Heart left ventricle (tissue), 16 donors: Measurements from ENCODE around the gene ADGRD1. TPM values are rescaled to one million over a fixed set of nuclear protein-coding genes. Genes with fewer than 3 reads are reported as not detected.

ENCODE experiments used
- ATAC-seq, 4 donors: fragments of 200-7000 bp; cut with Tn5 transposase; one replicate each; pipeline ENCODE4 v1.9.1; 2020 to 2022; ENCODE audit warnings: moderate library complexity in 4 of 4, mild to moderate bottlenecking in 3 of 4, moderate number of reproducible peaks in 1 of 4
- DNase-seq, 5 donors: peaks; one replicate each; pipeline ENCODE4 v3.0.0-alpha.2; 2020
- H3K27ac ChIP-seq, 12 donors: fragments of 200-600 bp; sonication (generic) in 4 of 12; one replicate each; pipeline versions ENCODE4 v1.5.0 to v1.8.0; 2016 to 2022; ENCODE audit warnings: mild to moderate bottlenecking in 2 of 12
- H3K27me3 ChIP-seq, 9 donors: fragments of 200-600 bp; sonication (generic) in 2 of 9; one replicate each; pipeline versions ENCODE4 v1.5.1 to v1.8.0; 2016 to 2022; ENCODE audit warnings: mild to moderate bottlenecking in 3 of 9
- H3K36me3 ChIP-seq, 9 donors: fragments of 200-600 bp; sonication (generic) in 2 of 9; one replicate each; pipeline versions ENCODE4 v1.5.0 to v1.8.0; 2018 to 2022; ENCODE audit warnings: mild to moderate bottlenecking in 2 of 9
- H3K4me1 ChIP-seq, 12 donors: fragments of 200-600 bp; sonication (generic) in 4 of 12; one replicate each; pipeline versions ENCODE4 v1.5.0 to v1.8.0; 2016 to 2022; ENCODE audit warnings: mild to moderate bottlenecking in 3 of 12
- H3K4me3 ChIP-seq, 12 donors: fragments of 200-600 bp; sonication (generic) in 4 of 12; one replicate each; pipeline versions ENCODE4 v1.5.0 to v1.8.0; 2017 to 2022; ENCODE audit warnings: mild to moderate bottlenecking in 9 of 12, moderate library complexity in 4 of 12
- H3K9me3 ChIP-seq, 12 donors: fragments of 200-600 bp; sonication (generic) in 4 of 12; one replicate each; pipeline versions ENCODE4 v1.5.0 to v1.8.0; 2016 to 2022; ENCODE audit warnings: mild to moderate bottlenecking in 1 of 12
- CTCF ChIP-seq, 12 donors: fragments of 200-600 bp; sonication (generic) in 4 of 12; IDR thresholded peaks; one replicate each; pipeline versions ENCODE4 v1.5.0 to v1.8.0; 2018 to 2022; ENCODE audit warnings: antibody characterized with exemption in 12 of 12, mild to moderate bottlenecking in 5 of 12
- POLR2A ChIP-seq, 2 donors: fragments of 450-650 bp; IDR thresholded peaks; one replicate each; pipeline ENCODE4 v1.6.1; 2017; ENCODE audit warnings: antibody characterized with exemption in 2 of 2, mild to moderate bottlenecking in 2 of 2, moderate library complexity in 2 of 2
- WGBS, 4 donors: extraction: QIAGEN DNeasy Blood & Tissue Kit in 2 of 4; methylation state at CpG; one replicate each; pipeline versions ENCODE4 v1.1.5 to v1.1.7; 2013 to 2018; 5-methylcytosine and 5-hydroxymethylcytosine counted together
- intact Hi-C, 10 donors: fragments of 100-400 bp; cut with DNase I; formaldehyde crosslinking; loops; one replicate each; pipeline versions ENCODE4 v1.11.1 to v1.14.2; 2022
- polyA plus RNA-seq, 2 donors: library from polyadenylated mRNA; stranded (reverse); fragments of 200-250 nt; gene quantifications; one replicate each; pipeline ENCODE4 v1.2.3, GENCODE V29; 2013
- total RNA-seq, 9 donors: library from RNA; depleted of rRNA in 2 of 9; stranded (reverse); fragments of >200 nt in 2 of 9; fragmentation: NEBNext Ultra II Directional in 3 of 9; extraction: Animal tissue kit (Norgen Biotek cat#: 25700) in 3 of 9; gene quantifications; one replicate each; pipeline versions ENCODE4 v1.1.0 to v1.2.4, GENCODE V29; 2016 to 2023
- donor health status: ischemic (EF 13 %, LVEDD 7.1; RV severe dilation, severe dysfunction).
- donor health status: healthy with polysubstance abuse.
- donor health status: DM: no; HTN: yes; CAD: no.
- donor health status: DM: no; HTN: no; CAD: no.
- donor health status: ischemic (EF 25% LVEDD 6.9; RV normal size, moderate dysfunction).
- donor health status: ischemic (EF 25% LVEDD 5.7; RV mildly dilated, moderate dysfunction).
- donor health status: healthy.
- donor health status: DM: yes; HTN: yes; CAD: no.
- donor health status: ischemic (EF 35%, LVEDD 5.7; RV mildly dilated, moderate dysfunction).
- donor health status: nonischemic (EF 11% LVEDD 7.7; RV severe dilation, severe dysfunction).
- donor health status: DM: yes; HTN: yes; CAD: no.
- donor health status: PGD.
- donor health status: ischemic (EF 29% LVEDD 5.4; RV normal size, mild dysfunction).
- donor health status: nonischemic (EF 23%, LVEDD 6.1; RV moderate dilation, normal function).

Gene ADGRD1
- total and polyA plus RNA-seq, 11 donors, result 22.7 to 109 (median 66.3) TPM

GRCh38 chr12:130968611-130969010, 14.9 kb downstream of the ADGRD1 start:
- ATAC-seq, result peak in 1 of 4 donors; percentile 6
- H3K27ac ChIP-seq, result peak overlapping the region in 1 of 12 donors; percentile 19
- intact Hi-C loops, result no loop called here
- no peaks in the 10 kb centered on the region for H3K9me3 ChIP-seq
- WGBS, 4 donors, result 81 to 87% (median 84%) methylated on average over 7 of the region's 7 CpGs
- TF ChIP-seq POLR2A (IDR thresholded peaks at IDR 0.05), result no peak
- no peak for TF ChIP-seq CTCF (IDR thresholded peaks at IDR 0.05)
- DNase-seq, result no peak
- H3K4me3 ChIP-seq, result no peak overlapping the region
- H3K4me1 ChIP-seq, result peaks cover 0 to 31% (median 8%) of the 10 kb centered on the region in 12 donors
- H3K36me3 ChIP-seq, result peaks cover 0 to 66% (median 43%) of the 10 kb centered on the region in 9 donors
- no peaks in the 10 kb centered on the region for H3K27me3 ChIP-seq

GRCh38 chr12:130969223-130969622, 15.5 kb downstream of the ADGRD1 start:
- Histone ChIP-seq H3K36me3 (peaks cover 0 to 73% (median 47%) of the 10 kb centered on the region in 9 donors), H3K4me3 (no peak overlapping the region), H3K27me3 (no peaks in the 10 kb centered on the region), H3K4me1 (peaks cover 0 to 31% (median 8%) of the 10 kb centered on the region in 12 donors), H3K9me3 (no peaks in the 10 kb centered on the region), H3K27ac (no peak overlapping the region)
- intact Hi-C loops, result no loop called here
- DNase-seq, result no peak
- TF ChIP-seq POLR2A (IDR thresholded peaks at IDR 0.05) (no peak), CTCF (IDR thresholded peaks at IDR 0.05) (no peak)
- ATAC-seq, result no peak
- 80 to 88% (median 82%) methylated on average over 7 of the region's 7 CpGs for WGBS, 4 donors

- intact Hi-C loops, result no loop called here
- Histone ChIP-seq H3K36me3 (peaks cover 0 to 81% (median 54%) of the 10 kb centered on the region in 9 donors), H3K4me1 (peaks cover 0 to 28% (median 6%) of the 10 kb centered on the region in 12 donors), H3K4me3 (no peak overlapping the region), H3K9me3 (no peaks in the 10 kb centered on the region), H3K27me3 (no peaks in the 10 kb centered on the region), H3K27ac (no peak overlapping the region)
- WGBS, 4 donors, result 73 to 83% (median 76%) methylated on average over 14 to 15 of the region's 15 CpGs
- no peak for DNase-seq
- TF ChIP-seq CTCF (IDR thresholded peaks at IDR 0.05), result no peak
- TF ChIP-seq POLR2A (IDR thresholded peaks at IDR 0.05), result no peak
- no peak for ATAC-seq
Observed at GRCh38 chr12:130970165-130970907, 16.6 kb downstream of the ADGRD1 start.

- TF ChIP-seq POLR2A (IDR thresholded peaks at IDR 0.05) (no peak), CTCF (IDR thresholded peaks at IDR 0.05) (no peak)
- peaks cover 0 to 86% (median 59%) of the 10 kb centered on the region in 9 donors for H3K36me3 ChIP-seq
- WGBS, 4 donors, result 89 to 96% (median 93%) methylated on average over 10 of the region's 10 CpGs
- ATAC-seq (no peak), DNase-seq (no peak)
- H3K27me3 ChIP-seq, result no peaks in the 10 kb centered on the region
- no peaks in the 10 kb centered on the region for H3K9me3 ChIP-seq
- no peak overlapping the region for H3K27ac ChIP-seq
- intact Hi-C loops, result no loop called here
- H3K4me1 ChIP-seq, result peaks cover 0 to 22% (median 3%) of the 10 kb centered on the region in 12 donors
- no peak overlapping the region for H3K4me3 ChIP-seq
Observed at GRCh38 chr12:130970908-130971233, 17.2 kb downstream of the ADGRD1 start.
